ENCODE results near the gene HLA-DOB.
"Not testable (repeated sequence)": the region's sequence is repeated elsewhere in the genome, so short reads cannot be mapped to it uniquely, and the experiment has no call there.

The HLA-DOB gene

GRCh38 chr6:32790306-32790705, 26.5 kb downstream of the HLA-DOB start:
- Histone ChIP-seq H4K8ac (ENCODE audit: low read depth, low read length) (no peak overlapping the region), H2BK120ac (ENCODE audit: low read depth, low read length) (no peak overlapping the region), H3K79me1 (ENCODE audit: low read length) (no peaks in the 10 kb centered on the region), H3K4me2 (ENCODE audit: low read length) (no peak overlapping the region), H3K36me3 (ENCODE audit: control insufficient read depth, insufficient read depth, low read length) (no peaks in the 10 kb centered on the region), H3K56ac (ENCODE audit: low read length) (no peak overlapping the region), H3K27me3 (ENCODE audit: insufficient read depth, low read length, poor library complexity) (no peaks in the 10 kb centered on the region), H3K27ac (ENCODE audit: low read depth, low read length) (no peak overlapping the region), H4K5ac (ENCODE audit: low read length) (no peak overlapping the region), H2BK5ac (ENCODE audit: low read length) (no peak overlapping the region), H3K4me1 (ENCODE audit: control insufficient read depth, low read depth, low read length) (no peaks in the 10 kb centered on the region), H3K23ac (ENCODE audit: low read length) (no peak overlapping the region), H3K18ac (ENCODE audit: low read length) (no peak overlapping the region), H2AK5ac (ENCODE audit: low read length) (no peak overlapping the region), H3K4me3 (ENCODE audit: low read length) (no peak overlapping the region), H3K4ac (ENCODE audit: low read depth, low read length) (no peak overlapping the region), H3K9ac (ENCODE audit: low read length) (no peak overlapping the region), H3K79me2 (ENCODE audit: control insufficient read depth, insufficient read depth, low read length) (no peaks in the 10 kb centered on the region), H2BK15ac (replicated peaks; ENCODE audit: low read depth) (no peak overlapping the region)
- WGBS (ENCODE audit: extremely low coverage, insufficient coverage, low lambda C conversion rate), result no CpG with 5 or more reads among the region's 2 CpGs
- peak; percentile 56 for DNase-seq

- Histone ChIP-seq H3K4me3 (ENCODE audit: low read length) (no peak overlapping the region), H4K5ac (ENCODE audit: low read length) (no peak overlapping the region), H2AK5ac (ENCODE audit: low read length) (no peak overlapping the region), H3K56ac (ENCODE audit: low read length) (no peak overlapping the region), H2BK15ac (replicated peaks; ENCODE audit: low read depth) (no peak overlapping the region), H2BK120ac (ENCODE audit: low read depth, low read length) (no peak overlapping the region), H4K8ac (ENCODE audit: low read depth, low read length) (no peak overlapping the region), H3K23ac (ENCODE audit: low read length) (no peak overlapping the region), H3K27ac (ENCODE audit: low read depth, low read length) (no peak overlapping the region), H3K79me1 (ENCODE audit: low read length) (no peaks in the 10 kb centered on the region), H3K9ac (ENCODE audit: low read length) (no peak overlapping the region), H3K4ac (ENCODE audit: low read depth, low read length) (no peak overlapping the region), H3K4me1 (ENCODE audit: control insufficient read depth, low read depth, low read length) (no peaks in the 10 kb centered on the region), H3K18ac (ENCODE audit: low read length) (no peak overlapping the region), H3K79me2 (ENCODE audit: control insufficient read depth, insufficient read depth, low read length) (no peaks in the 10 kb centered on the region), H3K4me2 (ENCODE audit: low read length) (no peak overlapping the region), H3K36me3 (ENCODE audit: control insufficient read depth, insufficient read depth, low read length) (no peaks in the 10 kb centered on the region), H2BK5ac (ENCODE audit: low read length) (no peak overlapping the region), H3K27me3 (ENCODE audit: insufficient read depth, low read length, poor library complexity) (no peaks in the 10 kb centered on the region)
- no CpG with 5 or more reads among the region's 5 CpGs for WGBS (ENCODE audit: extremely low coverage, insufficient coverage, low lambda C conversion rate)
- DNase-seq, result peak; percentile 76
Observed at GRCh38 chr6:32785781-32786533, 30.8 kb downstream of the HLA-DOB start.

DNA sequence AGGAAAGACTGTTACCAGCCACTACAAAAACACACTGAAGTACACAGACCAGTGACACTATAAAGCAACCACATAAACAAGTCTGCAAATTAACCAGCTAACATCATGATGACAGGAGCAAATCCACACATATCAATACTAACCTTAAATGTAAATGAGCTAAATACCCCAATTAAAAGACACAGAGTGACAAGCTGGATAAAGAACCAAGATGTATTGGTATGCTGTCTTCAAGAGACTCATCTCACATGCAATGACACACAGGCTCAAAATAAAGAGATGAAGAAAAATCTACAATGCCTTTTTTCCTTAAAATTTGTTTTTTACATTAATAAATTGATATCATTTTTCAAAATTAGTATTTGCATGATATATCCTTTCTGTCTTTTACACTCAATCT, 33.9 kb downstream of the HLA-DOB start:
- not testable (repeated sequence) for H3K9ac ChIP-seq (ENCODE audit: low read length); H3K27ac ChIP-seq (ENCODE audit: low read depth, low read length); H3K79me2 ChIP-seq (ENCODE audit: control insufficient read depth, insufficient read depth, low read length); DNase-seq; H2BK5ac ChIP-seq (ENCODE audit: low read length); H4K5ac ChIP-seq (ENCODE audit: low read length); H3K27me3 ChIP-seq (ENCODE audit: insufficient read depth, low read length, poor library complexity); H3K36me3 ChIP-seq (ENCODE audit: control insufficient read depth, insufficient read depth, low read length); H4K8ac ChIP-seq (ENCODE audit: low read depth, low read length); H3K56ac ChIP-seq (ENCODE audit: low read length); H3K18ac ChIP-seq (ENCODE audit: low read length); H2BK120ac ChIP-seq (ENCODE audit: low read depth, low read length); H3K4me1 ChIP-seq (ENCODE audit: control insufficient read depth, low read depth, low read length); H3K4me2 ChIP-seq (ENCODE audit: low read length); H3K23ac ChIP-seq (ENCODE audit: low read length); H3K79me1 ChIP-seq (ENCODE audit: low read length); H2AK5ac ChIP-seq (ENCODE audit: low read length); H2BK15ac ChIP-seq (replicated peaks; ENCODE audit: low read depth); H3K4me3 ChIP-seq (ENCODE audit: low read length); H3K4ac ChIP-seq (ENCODE audit: low read depth, low read length)

DNA sequence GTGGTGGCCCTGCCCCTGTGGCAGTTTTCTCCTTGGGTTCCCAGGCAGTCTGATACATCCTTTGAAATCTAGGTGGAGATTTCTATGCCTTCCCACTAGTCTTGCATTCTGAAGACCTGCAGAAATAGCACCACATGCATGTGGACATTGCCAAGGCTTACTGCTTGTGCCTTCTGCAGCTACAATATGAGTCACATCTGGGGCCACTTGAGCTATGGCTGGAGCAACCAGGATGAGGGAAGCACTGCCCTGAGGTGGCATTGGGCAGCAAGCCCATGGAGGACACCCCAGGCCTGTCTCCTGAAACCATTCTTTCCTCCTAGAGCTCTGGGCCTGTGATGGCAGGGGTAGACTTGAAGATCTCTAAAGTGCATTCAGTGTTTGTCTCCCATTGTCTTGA, 37.8 kb downstream of the HLA-DOB start:
- no peak overlapping the region for H3K9ac ChIP-seq (ENCODE audit: low read length)
- no peak overlapping the region for H3K4me3 ChIP-seq (ENCODE audit: low read length)
- H3K23ac ChIP-seq (ENCODE audit: low read length), result no peak overlapping the region

DNA sequence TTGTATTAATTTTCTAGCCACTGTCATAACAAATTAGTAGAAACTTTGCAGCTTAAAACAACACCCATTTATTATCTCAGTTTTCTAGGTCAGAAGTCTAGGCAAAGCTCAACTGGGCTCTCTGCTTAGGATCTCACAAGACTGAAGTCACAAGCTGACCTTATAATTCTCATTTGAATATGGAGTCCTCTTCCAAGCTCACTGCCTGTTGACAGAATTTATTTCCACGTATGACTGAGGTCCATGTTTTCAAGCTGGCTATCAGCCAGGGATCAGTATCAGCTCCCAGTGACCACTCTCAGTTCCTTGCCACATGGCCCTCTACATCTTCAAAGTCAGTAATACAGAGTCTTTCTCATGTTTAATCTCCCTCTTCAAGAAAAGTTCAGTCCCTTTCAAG, 41.7 kb downstream of the HLA-DOB start:
- WGBS (ENCODE audit: extremely low coverage, insufficient coverage, low lambda C conversion rate), result no CpG with 5 or more reads among the region's 1 CpG

More for the DNA sequence above, 37.8 kb downstream of the HLA-DOB start:
- Histone ChIP-seq H3K4me1 (ENCODE audit: control insufficient read depth, low read depth, low read length) (no peaks in the 10 kb centered on the region), H4K8ac (ENCODE audit: low read depth, low read length) (no peak overlapping the region), H3K79me1 (ENCODE audit: low read length) (no peaks in the 10 kb centered on the region), H3K79me2 (ENCODE audit: control insufficient read depth, insufficient read depth, low read length) (no peaks in the 10 kb centered on the region), H2BK15ac (replicated peaks; ENCODE audit: low read depth) (no peak overlapping the region), H3K36me3 (ENCODE audit: control insufficient read depth, insufficient read depth, low read length) (no peaks in the 10 kb centered on the region), H3K56ac (ENCODE audit: low read length) (no peak overlapping the region), H3K18ac (ENCODE audit: low read length) (no peak overlapping the region), H2BK120ac (ENCODE audit: low read depth, low read length) (no peak overlapping the region), H3K4ac (ENCODE audit: low read depth, low read length) (no peak overlapping the region), H2BK5ac (ENCODE audit: low read length) (no peak overlapping the region), H3K27me3 (ENCODE audit: insufficient read depth, low read length, poor library complexity) (no peaks in the 10 kb centered on the region), H3K4me2 (ENCODE audit: low read length) (no peak overlapping the region), H3K27ac (ENCODE audit: low read depth, low read length) (no peak overlapping the region), H4K5ac (ENCODE audit: low read length) (no peak overlapping the region), H2AK5ac (ENCODE audit: low read length) (no peak overlapping the region)
- no peak for DNase-seq

DNA sequence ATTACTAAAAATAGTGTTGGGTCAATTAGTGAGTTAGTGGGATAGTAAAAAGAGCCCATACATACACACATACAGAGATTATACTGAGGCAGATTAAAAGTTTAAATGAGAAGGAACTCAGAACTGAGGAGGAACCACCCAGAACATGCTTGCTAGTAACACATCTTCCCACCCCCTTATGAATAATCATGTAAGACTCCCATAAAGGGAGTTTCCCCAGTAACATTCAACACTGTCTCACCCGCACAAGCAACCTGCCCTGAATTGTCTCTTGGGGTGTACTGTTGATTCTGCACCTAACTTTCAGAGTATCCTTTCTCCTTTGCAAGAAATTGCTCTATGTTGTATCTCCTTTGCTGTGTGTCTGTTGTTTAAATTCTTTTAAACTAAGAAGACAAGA, 42.4 kb downstream of the HLA-DOB start:
- no peak overlapping the region for H3K9ac ChIP-seq (ENCODE audit: low read length)
- no peak overlapping the region for H2AK5ac ChIP-seq (ENCODE audit: low read length)
- H3K4me2 ChIP-seq (ENCODE audit: low read length), result no peak overlapping the region
- no peak overlapping the region for H3K23ac ChIP-seq (ENCODE audit: low read length)
- H3K18ac ChIP-seq (ENCODE audit: low read length), result no peak overlapping the region
- H2BK5ac ChIP-seq (ENCODE audit: low read length), result no peak overlapping the region
- DNase-seq, result no peak
- H3K4ac ChIP-seq (ENCODE audit: low read depth, low read length), result no peak overlapping the region
- no peak overlapping the region for H3K56ac ChIP-seq (ENCODE audit: low read length)
- no peaks in the 10 kb centered on the region for H3K36me3 ChIP-seq (ENCODE audit: control insufficient read depth, insufficient read depth, low read length)
- H2BK120ac ChIP-seq (ENCODE audit: low read depth, low read length), result no peak overlapping the region
- no peak overlapping the region for H2BK15ac ChIP-seq (replicated peaks; ENCODE audit: low read depth)
- H3K4me1 ChIP-seq (ENCODE audit: control insufficient read depth, low read depth, low read length), result no peaks in the 10 kb centered on the region
- no peaks in the 10 kb centered on the region for H3K79me2 ChIP-seq (ENCODE audit: control insufficient read depth, insufficient read depth, low read length)
- H4K5ac ChIP-seq (ENCODE audit: low read length), result no peak overlapping the region
- no peaks in the 10 kb centered on the region for H3K27me3 ChIP-seq (ENCODE audit: insufficient read depth, low read length, poor library complexity)
- no peak overlapping the region for H4K8ac ChIP-seq (ENCODE audit: low read depth, low read length)
- H3K27ac ChIP-seq (ENCODE audit: low read depth, low read length), result no peak overlapping the region
- H3K79me1 ChIP-seq (ENCODE audit: low read length), result no peaks in the 10 kb centered on the region
- H3K4me3 ChIP-seq (ENCODE audit: low read length), result no peak overlapping the region
- WGBS (ENCODE audit: extremely low coverage, insufficient coverage, low lambda C conversion rate), result no CpG with 5 or more reads among the region's 1 CpG

More for the DNA sequence above, 41.7 kb downstream of the HLA-DOB start:
- Histone ChIP-seq H3K79me1 (ENCODE audit: low read length) (no peaks in the 10 kb centered on the region), H2BK120ac (ENCODE audit: low read depth, low read length) (no peak overlapping the region), H2BK15ac (replicated peaks; ENCODE audit: low read depth) (no peak overlapping the region), H3K18ac (ENCODE audit: low read length) (no peak overlapping the region), H4K5ac (ENCODE audit: low read length) (no peak overlapping the region), H3K23ac (ENCODE audit: low read length) (no peak overlapping the region), H3K4me1 (ENCODE audit: control insufficient read depth, low read depth, low read length) (no peaks in the 10 kb centered on the region), H3K27ac (ENCODE audit: low read depth, low read length) (no peak overlapping the region), H3K79me2 (ENCODE audit: control insufficient read depth, insufficient read depth, low read length) (no peaks in the 10 kb centered on the region), H2BK5ac (ENCODE audit: low read length) (no peak overlapping the region), H2AK5ac (ENCODE audit: low read length) (no peak overlapping the region), H3K56ac (ENCODE audit: low read length) (no peak overlapping the region), H3K4me2 (ENCODE audit: low read length) (no peak overlapping the region), H3K4ac (ENCODE audit: low read depth, low read length) (no peak overlapping the region), H3K36me3 (ENCODE audit: control insufficient read depth, insufficient read depth, low read length) (no peaks in the 10 kb centered on the region), H3K27me3 (ENCODE audit: insufficient read depth, low read length, poor library complexity) (no peaks in the 10 kb centered on the region), H3K4me3 (ENCODE audit: low read length) (no peak overlapping the region), H4K8ac (ENCODE audit: low read depth, low read length) (no peak overlapping the region), H3K9ac (ENCODE audit: low read length) (no peak overlapping the region)
- DNase-seq, result no peak
